Smooth muscle cell (in vitro differentiated cells): Measurements from ENCODE around the gene NPBWR2. TPM values are rescaled to one million over a fixed set of nuclear protein-coding genes. Genes with fewer than 3 reads are reported as not detected.

Source experiments
- DNase-seq: peaks from one replicate; lab custom pipeline; 2025; ENCODE audit not compliant: unreplicated experiment; lab: John Stamatoyannopoulos, UW
- H2AFZ ChIP-seq: fragments of 200-600 bp; sonication (generic); 2 replicates; pipeline ENCODE4 v1.6.0; 2016; ENCODE audit warnings: antibody characterized with exemption, low read depth, mild to moderate bottlenecking
- H3F3A ChIP-seq: fragments of 200-600 bp; sonication (generic); 2 replicates; pipeline ENCODE4 v1.6.0; 2017; ENCODE audit warnings: antibody characterized with exemption, low read depth
- H3K27ac ChIP-seq: fragments of 200-600 bp; sonication (generic); 2 replicates; pipeline ENCODE4 v1.5.1; 2016; ENCODE audit warnings: low read depth, mild to moderate bottlenecking
- H3K27me3 ChIP-seq: fragments of 200-600 bp; sonication (generic); 2 replicates; pipeline ENCODE4 v1.6.1; 2016; ENCODE audit warnings: low read depth, mild to moderate bottlenecking
- H3K36me3 ChIP-seq: fragments of 200-600 bp; sonication (generic); 2 replicates; pipeline ENCODE4 v1.5.1; 2016; ENCODE audit warnings: low read depth
- H3K4me1 ChIP-seq: fragments of 200-600 bp; sonication (generic); 2 replicates; pipeline ENCODE4 v1.5.1; 2016; ENCODE audit warnings: low read depth
- H3K4me2 ChIP-seq: fragments of 200-600 bp; sonication (generic); 2 replicates; pipeline ENCODE4 v1.6.0; 2016; ENCODE audit warnings: mild to moderate bottlenecking
- H3K4me3 ChIP-seq: fragments of 200-600 bp; sonication (generic); 2 replicates; pipeline ENCODE4 v1.5.1; 2016; ENCODE audit warnings: mild to moderate bottlenecking
- H3K79me2 ChIP-seq: fragments of 200-600 bp; sonication (generic); 2 replicates; pipeline ENCODE4 v1.6.0; 2016; ENCODE audit warnings: low read depth, mild to moderate bottlenecking
- H3K9ac ChIP-seq: fragments of 200-600 bp; sonication (generic); 2 replicates; pipeline ENCODE4 v1.6.0; 2016; ENCODE audit warnings: low read depth
- H3K9me3 ChIP-seq: fragments of 200-600 bp; sonication (generic); replicated peaks from 2 replicates; pipeline ENCODE4 v1.5.1; 2016; ENCODE audit warnings: low read depth
- H4K20me1 ChIP-seq: fragments of 200-600 bp; sonication (generic); 2 replicates; pipeline ENCODE4 v1.6.0; 2016; ENCODE audit warnings: low read depth
- WGBS: methylation state at CpG from one replicate; pipeline ENCODE4 v1.1.7; 2016; ENCODE audit warnings: low lambda C conversion rate; 5-methylcytosine and 5-hydroxymethylcytosine counted together
- polyA plus RNA-seq: library from polyadenylated mRNA; unstranded; fragments of >200 nt; fragmentation: Nextera tagmentation; extraction: Ambion mirVana; gene quantifications from 2 replicates; pipeline ENCODE4 v1.2.1, GENCODE V29; 2016
- total RNA-seq: library from RNA; depleted of rRNA; stranded (reverse); fragments of >200 nt; gene quantifications from 2 replicates; pipeline ENCODE4 v1.2.3, GENCODE V29; 2014
- TF ChIP-seq, protein P1 (sequence below): fragments of 200-600 bp; sonication (generic); IDR thresholded peaks from 2 replicates; pipeline ENCODE4 v1.5.1; 2017; ENCODE audit warnings: borderline replicate concordance, mild to moderate bottlenecking, antibody characterized with exemption; ENCODE audit not compliant: insufficient read depth, poor library complexity, severe bottlenecking

NPBWR2 gene
- total and polyA plus RNA-seq, 2 experiments from 2014 or later = not detected

DNA sequence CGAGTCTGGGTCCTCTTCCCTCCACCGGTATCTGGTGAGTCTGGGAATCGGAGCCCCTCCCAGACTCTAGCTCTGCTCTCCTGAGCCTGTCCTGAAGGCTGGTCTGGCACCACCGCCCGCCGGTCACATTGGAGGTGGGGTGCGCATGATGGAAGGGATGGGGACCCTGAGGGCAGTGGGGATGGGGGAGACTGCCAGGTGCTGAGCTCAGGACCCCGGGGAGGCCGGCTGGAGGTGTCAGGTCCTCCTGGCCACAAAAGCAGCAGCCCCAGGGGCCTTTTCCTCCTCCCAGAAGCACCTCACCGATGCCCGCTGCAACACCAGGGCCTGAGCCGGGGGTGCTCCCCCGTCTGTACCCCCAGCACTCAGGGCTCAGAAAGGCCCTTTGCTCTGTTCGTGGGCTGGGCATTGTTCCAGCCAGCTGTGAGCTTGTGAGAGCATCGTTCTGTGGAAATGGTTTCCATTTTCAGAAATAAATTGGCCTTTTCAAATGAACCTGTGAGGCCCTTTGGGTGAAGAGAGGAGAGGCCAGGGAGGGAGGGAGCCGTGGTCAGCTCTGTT is 2.5 kb upstream of the NPBWR2 start:
- Histone ChIP-seq H3F3A (no peaks in the 10 kb centered on the region), H3K27me3 (no peaks in the 10 kb centered on the region), H3K4me3 (no peak overlapping the region), H3K79me2 (no peaks in the 10 kb centered on the region), H4K20me1 (no peaks in the 10 kb centered on the region), H2AFZ (no peak overlapping the region), H3K9ac (no peak overlapping the region), H3K4me2 (no peak overlapping the region), H3K4me1 (no peaks in the 10 kb centered on the region), H3K9me3 (no peaks in the 10 kb centered on the region), H3K36me3 (no peaks in the 10 kb centered on the region), H3K27ac (no peak overlapping the region)
- TF ChIP-seq, protein P1, sequence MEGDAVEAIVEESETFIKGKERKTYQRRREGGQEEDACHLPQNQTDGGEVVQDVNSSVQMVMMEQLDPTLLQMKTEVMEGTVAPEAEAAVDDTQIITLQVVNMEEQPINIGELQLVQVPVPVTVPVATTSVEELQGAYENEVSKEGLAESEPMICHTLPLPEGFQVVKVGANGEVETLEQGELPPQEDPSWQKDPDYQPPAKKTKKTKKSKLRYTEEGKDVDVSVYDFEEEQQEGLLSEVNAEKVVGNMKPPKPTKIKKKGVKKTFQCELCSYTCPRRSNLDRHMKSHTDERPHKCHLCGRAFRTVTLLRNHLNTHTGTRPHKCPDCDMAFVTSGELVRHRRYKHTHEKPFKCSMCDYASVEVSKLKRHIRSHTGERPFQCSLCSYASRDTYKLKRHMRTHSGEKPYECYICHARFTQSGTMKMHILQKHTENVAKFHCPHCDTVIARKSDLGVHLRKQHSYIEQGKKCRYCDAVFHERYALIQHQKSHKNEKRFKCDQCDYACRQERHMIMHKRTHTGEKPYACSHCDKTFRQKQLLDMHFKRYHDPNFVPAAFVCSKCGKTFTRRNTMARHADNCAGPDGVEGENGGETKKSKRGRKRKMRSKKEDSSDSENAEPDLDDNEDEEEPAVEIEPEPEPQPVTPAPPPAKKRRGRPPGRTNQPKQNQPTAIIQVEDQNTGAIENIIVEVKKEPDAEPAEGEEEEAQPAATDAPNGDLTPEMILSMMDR = no peak
- WGBS = 82% methylated on average over 14 of the region's 16 CpGs
- no peak for DNase-seq

GRCh38 chr20:64108731-64109681 is 1.6 kb upstream of the NPBWR2 start:
- H3K27me3 ChIP-seq = no peaks in the 10 kb centered on the region
- TF ChIP-seq, protein P1 = no peak
- no peaks in the 10 kb centered on the region for H3K36me3 ChIP-seq
- no peaks in the 10 kb centered on the region for H3K4me1 ChIP-seq
- no peak overlapping the region for H3K4me3 ChIP-seq
- no peak overlapping the region for H2AFZ ChIP-seq
- no peaks in the 10 kb centered on the region for H3K79me2 ChIP-seq
- no peak overlapping the region for H3K4me2 ChIP-seq
- no peak overlapping the region for H3K27ac ChIP-seq
- H3K9me3 ChIP-seq = no peaks in the 10 kb centered on the region
- no peaks in the 10 kb centered on the region for H4K20me1 ChIP-seq
- 91% methylated on average over 23 of the region's 26 CpGs for WGBS
- DNase-seq = no peak
- no peaks in the 10 kb centered on the region for H3F3A ChIP-seq
- no peak overlapping the region for H3K9ac ChIP-seq

- H3K79me2 ChIP-seq = no peaks in the 10 kb centered on the region
- H4K20me1 ChIP-seq = no peaks in the 10 kb centered on the region
- WGBS = 87% methylated on average over 19 of the region's 19 CpGs
- H3K4me3 ChIP-seq = no peak overlapping the region
- no peaks in the 10 kb centered on the region for H3K36me3 ChIP-seq
- peaks cover 8% of the 10 kb centered on the region for H3K27me3 ChIP-seq
- H3K27ac ChIP-seq = no peak overlapping the region
- no peak overlapping the region for H3K4me2 ChIP-seq
- no peak for DNase-seq
- TF ChIP-seq, protein P1 = no peak
- H2AFZ ChIP-seq = no peak overlapping the region
- H3K4me1 ChIP-seq = no peaks in the 10 kb centered on the region
- H3K9ac ChIP-seq = no peak overlapping the region
- H3K9me3 ChIP-seq = no peaks in the 10 kb centered on the region
- H3F3A ChIP-seq = no peaks in the 10 kb centered on the region
These were observed 532 bp upstream of the NPBWR2 start for GRCh38 chr20:64107736-64108457.
